Right kidney (tissue), 1 donor: ENCODE results near the gene DAB1.

Experiments
- DNase-seq: peaks from one replicate; pipeline ENCODE4 v3.0.0-alpha.2; 2016

DAB1 gene

DNA sequence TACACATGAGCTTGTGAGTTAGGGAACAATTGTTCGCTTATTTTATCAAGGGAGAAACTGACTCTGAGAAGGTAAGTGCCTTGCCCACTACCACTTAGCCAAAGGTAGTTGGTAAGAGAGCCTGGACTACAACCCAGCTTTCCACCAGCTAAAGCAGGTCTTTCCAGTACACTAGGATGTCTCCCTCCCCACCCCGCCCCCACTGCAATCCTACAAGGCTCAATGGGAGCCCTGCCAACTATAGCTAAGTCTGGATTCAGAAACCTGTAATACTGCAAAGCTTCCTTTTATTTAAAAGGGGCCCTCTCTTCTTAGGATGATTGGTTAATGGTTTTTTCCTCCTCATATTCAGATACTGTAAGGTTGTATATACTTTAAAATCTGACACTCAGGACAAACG, 356.0 kb downstream of the DAB1 start:
- DNase-seq, result no peak

DNA sequence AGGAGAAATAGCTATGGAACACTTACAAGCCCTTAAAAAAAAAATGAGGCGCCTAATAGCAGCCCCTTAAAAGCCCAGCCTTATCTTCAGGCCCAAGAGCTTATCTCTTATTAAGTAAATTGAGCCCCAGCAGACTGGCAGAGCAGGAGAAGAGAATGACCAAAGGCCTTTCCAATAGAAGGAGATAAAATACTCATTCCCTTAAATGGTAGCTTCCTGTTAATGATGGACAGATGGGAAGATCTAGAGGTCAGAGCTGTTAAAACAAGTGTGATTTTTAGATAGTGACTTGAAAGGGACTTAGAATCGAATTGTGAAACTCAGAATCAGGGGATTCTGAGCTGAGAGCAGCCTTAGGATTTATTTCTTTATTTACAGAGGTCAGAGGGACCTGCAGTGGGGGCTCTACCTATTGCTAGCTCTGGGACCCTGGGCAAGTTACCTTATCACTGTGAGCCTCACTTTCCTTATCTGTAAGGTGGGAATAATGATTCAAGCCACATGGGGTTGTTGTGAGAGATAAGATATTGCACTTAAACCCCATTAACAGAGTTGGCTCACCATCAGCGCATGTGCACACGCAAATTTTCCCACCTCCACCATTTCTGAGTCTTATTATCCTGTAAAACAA, 356.8 kb downstream of the DAB1 start:
- no peak for DNase-seq

DNA sequence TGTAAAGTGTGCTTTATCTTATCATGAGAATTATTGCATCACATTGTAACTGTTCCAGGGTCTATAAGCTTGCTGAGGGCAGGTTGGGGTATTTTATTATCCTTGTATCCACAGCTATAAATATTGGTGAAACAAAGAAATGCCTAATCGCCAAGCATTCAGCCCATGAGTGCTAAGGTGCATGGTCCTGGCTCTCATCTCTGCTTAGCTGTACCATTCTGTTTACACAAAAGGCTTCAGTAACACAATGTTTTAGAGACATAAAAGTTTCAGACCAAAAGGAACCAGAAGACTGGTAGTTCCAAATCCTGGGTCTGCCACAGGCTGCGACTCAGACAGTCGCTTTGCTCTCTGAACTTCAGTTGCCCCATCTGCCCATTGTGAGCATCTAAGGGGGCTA, 358.4 kb downstream of the DAB1 start:
- no peak for DNase-seq

DNA sequence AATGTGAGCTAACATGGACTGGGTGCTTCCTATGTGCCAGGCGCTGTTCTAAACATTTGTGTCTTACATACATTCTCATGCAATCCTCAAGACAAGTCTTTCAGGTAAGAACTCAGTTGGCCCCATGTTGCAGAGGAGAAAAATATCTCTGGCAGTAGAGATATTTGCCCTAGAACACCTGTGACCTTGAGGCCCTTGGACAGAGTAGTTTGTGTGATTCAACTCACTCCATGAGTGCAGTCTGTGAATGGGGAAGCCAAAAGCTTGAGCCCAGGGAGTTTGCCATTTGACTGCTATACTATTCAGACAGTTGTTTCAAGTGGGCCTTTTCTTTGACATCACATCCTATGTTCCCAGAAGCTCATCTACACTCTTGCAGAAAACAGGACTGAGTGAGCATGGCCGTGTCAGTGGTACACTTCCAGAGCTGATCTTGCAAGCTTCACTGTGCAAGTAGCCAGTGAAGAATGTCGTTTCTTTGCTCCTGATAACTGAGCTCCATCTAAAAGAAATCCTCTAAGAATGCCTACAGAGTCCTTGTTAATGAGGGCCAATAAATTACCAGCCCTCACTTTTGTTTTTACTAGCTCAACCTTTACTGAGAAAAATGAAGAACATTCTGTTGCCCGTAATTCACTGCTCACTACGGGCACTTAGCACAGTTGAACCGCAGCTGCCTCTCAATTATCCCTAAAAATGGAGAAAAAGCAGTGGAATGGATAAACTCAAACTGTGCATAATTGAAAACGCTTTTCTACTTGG, 359.3 kb downstream of the DAB1 start:
- no peak for DNase-seq

DNA sequence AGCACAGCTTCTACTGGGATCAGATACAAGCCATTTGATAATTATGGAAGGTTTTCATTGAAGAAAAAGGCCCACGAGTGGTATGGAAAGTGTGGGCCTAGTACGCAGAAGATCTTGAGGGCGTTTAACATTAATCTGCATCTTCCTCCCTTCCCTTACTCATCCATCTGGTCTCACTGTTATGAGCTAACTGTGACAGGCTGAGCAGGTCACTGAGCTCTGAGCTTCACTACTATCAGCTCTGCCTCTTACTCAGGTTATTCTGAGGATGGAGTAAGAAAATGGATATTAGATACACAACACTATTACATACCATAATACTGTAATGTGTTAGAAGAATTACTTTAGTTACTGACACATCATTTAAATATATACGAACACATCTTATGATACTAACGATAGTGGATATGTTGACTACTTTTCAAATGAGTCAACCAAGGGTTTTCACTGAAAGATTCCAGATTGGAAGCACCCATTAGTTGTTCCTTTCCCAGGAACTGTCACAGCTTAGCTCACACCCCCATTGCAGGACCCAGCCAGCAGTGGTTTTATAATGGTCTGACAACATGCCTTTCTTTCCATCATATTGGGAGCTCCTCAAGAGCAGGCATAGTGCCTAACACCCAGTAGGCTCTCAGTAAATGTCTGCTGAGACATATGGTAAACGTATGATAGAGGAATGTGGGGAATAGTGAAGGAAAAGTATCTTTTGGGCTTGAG, 360.3 kb downstream of the DAB1 start:
- DNase-seq, result no peak

DNA sequence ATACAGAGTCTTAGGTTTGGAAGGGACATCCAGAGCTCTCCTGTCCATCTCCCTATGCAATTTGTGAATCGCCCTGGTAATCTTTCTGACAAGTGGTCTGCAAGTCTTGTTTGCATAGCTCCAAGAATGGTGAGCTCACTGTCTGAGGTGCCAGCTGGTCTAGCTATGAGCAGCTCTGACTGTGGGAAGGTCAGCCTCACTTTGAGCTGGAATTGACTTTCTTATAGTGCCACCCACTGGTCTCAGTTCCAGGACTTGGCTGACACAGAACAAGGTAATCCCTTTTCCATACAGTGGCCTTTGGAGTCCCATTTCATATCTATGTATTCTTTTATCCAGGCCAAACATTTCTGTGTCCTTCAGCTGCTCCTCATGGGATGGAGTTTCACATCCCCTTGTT, 362.5 kb downstream of the DAB1 start:
- DNase-seq, result no peak

DNA sequence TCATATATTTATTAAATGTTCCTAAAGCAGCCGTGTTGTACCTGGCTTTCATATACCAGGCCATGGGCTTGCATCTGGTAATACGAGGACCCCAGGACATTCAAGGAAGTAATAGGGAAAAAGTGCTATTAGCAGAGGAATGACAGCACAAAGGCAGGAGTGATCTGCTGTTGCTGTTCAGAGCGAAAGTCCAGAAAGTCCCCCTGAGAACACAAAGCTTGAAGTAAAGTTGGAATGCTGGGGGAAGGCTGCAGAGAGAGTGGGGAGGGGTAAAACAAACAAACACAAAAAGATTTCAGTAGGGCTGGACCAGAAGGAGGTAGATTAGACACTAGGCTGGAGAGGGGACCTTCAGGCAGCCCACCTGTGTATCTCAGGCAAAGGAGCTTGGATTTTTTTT, 363.4 kb downstream of the DAB1 start:
- DNase-seq, result no peak

DNA sequence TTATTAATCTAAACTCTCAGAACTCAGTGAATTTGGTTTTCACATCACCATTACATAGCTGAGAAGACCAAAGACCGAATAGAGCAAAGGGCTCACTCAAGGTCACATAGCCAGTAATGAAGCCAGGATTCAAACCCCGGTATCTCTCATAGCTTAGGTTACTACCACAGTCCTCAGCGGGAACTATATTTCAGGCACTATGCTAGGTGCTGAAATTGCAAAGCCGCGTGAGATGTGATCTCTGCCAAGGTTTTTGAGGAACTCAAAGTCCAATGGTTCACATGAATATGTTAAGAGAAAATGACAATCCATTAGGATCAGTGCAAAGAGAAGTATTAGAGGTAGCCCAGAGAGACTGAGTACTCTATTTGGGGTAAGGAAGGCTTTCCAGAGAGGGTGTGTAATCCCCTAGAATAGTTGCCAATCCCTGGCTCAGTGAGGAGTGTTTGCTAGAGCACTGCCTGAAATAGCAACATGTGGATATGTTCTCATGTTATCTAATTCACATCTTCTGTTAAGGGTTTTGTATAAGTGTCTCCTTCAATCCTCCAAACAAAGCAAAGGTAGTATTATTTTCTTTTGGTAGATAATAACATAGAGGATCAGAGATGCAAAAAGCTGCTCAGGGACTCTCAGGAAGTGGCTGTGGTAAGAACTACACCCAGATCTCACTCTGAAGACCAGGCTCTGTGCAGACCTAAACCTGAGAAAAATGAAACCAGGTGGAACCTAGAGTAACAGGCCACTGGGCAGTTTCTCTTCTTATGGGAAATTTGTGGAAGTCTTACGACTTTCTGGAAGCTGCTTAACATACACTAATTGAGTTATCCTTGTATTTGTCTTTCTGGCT, 365.0 kb downstream of the DAB1 start:
- no peak for DNase-seq

DNA sequence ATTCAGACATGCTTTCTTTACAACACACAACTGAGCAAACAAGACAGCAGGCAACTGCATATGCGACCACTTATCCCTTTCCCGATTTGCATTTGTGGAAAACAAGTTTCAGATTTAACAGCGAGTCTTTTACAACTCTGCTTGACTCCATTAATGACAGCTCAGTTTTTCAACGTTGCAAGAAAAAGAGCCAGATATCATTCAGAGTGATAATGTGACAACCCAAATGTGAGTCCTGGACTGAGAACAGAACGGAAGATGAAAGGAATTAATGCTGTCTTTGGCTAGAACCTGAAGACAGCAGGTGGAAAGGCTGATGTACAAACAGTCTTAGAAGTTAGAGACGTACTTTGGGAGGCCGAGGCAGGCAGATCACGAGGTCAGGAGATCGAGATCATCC, 375.0 kb downstream of the DAB1 start:
- no peak for DNase-seq

DNA sequence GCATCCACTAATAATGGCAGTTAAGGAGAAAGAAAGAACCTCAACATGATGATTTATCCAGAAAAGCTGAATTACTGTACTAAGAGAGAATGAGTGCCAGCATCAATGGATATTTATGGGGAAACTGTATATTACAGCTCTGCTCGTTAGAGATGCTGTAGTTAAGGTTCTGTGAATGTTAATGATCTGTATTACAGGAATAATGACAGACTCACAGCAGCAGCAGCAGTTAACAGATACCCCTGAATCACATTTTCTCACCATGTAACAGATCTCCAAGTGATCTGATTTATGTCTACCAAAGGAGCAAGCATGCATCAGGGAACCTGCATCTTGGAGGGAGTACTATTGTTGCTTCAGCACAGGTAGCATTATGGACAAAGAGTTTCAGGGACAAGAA, 377.4 kb downstream of the DAB1 start:
- DNase-seq, result no peak

DNA sequence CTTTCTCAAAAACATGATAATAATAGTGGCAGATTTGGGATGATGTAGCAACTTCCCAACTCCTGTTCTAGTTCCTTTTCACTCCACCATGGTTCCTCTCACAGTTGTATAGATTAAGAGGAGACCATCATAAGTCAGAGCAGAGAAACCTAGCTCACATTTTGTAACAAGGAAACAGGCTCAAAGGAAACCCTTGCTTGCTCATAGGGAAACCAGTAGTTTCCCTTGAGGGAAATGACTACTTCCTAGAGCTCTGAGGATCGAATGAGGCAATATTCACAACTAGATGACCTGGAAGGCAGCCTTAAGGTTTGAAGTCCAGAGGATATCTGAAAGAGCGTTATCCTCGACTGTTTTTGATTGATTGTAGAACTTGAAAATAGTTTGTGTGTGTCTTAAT, 382.0 kb downstream of the DAB1 start:
- DNase-seq, result no peak

DNA sequence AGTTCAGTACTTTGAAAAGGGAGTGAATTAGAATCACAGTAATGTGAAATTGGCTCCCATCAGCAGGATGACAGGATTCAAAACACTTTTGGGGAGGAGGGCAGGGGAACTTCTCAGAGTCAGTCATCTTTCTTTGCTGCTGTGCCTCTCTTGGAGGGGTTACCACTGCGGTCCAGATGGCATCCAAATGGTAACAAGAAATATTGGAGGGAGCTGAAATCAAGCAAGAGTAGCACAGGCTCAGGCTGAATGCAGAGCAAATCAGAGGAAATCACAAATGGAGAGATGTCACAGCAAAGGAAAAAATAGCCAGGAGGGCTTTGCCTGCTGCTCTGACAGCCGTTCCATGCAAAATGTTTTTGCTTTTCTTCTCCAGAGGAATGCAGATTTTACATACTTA, 383.0 kb downstream of the DAB1 start:
- DNase-seq, result no peak

DNA sequence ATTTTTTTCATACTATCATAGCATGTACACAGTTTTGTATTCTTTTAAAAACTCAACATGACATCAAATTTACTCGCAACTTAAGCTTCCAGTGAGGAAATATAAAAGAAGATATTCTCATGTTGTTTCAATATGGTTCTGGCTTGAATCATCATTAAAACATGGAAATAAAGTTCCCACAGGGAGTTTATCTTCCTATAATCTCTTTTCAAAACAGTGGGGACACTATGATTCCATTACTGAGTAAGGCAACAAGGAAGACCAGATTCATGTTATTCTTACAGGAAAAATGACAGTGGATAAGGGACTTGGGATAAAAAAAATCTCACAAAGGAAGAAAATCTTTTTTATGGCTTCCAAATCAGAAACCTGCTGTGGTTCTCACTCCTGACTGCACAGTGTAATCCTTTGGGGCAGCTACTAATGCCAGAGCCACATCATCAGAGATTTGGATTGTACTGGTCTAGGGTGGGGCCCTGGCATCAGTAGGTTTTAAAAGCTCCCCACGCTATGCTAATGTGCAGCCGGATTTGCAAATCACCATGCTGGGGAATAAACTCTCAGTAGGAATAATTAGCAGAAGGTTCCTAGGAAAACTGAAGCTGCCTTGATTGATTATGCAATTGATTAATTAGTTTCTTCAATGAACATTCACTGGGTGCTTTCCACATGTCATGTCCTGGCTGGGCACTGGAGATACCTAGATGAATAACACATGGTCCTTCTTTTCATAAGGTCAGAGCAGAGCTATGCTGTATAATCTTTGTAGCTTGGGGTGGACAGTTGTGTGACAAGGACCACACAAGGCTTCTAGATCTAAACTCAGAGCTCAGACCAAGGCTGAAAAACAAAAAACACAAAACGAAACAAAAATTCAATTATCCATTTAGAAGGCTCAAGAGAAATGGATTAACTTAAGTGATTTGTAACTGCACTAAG, 386.9 kb downstream of the DAB1 start:
- DNase-seq, result no peak

DNA sequence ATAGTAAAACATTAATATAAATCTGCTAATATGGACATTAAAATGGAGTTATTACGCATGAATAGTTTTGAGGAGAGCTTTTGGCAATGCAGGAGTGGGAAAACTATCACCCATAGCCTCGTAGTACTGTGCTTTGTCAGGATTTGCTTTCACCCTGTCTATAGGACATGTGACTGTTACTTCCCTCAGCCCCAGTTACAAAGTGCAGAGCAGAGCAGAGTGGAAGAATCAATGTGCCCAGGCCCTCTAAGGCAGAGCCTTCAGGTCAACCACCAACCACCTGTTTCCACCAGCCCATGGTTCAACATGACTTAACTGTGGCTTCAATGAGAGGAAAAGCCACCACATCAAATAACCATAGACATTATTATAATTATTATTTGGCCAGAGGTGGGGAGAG, 389.1 kb downstream of the DAB1 start:
- DNase-seq, result no peak

DNA sequence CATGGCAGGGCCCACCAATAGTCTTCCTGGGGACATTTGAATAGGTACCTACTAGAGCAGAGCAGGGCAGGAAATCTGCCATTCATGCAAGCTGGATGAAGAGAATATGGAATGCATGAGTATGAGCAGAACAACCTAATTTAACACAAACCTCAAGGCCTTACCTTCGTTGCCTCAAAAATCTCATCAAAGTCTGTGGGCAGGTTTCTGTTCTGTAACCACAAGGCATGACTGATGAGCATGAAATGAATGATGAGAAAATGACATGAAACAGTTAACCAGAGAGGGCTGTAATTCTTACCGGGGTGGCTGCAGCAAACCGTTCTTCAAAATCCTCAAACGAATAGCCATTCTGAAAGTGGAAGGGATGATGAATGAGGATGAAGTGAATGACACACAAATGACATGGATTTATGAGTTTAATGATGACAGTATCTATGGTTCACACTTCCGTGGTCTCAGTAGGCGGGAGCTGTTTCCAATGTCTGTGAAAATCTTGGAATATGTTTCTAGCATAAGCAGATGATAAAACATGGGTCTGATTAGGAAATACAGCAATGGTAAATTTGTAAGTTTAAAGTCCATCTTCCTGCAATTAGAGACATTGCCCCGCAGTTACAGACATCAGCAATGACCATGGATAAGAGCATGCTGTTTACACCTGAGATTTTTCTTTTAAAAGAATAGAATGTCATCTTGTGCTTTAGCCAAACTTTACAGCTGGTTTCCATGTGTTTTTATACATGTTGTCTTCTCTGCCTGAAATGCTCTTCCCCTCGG, 390.4 kb downstream of the DAB1 start:
- no peak for DNase-seq

DNA sequence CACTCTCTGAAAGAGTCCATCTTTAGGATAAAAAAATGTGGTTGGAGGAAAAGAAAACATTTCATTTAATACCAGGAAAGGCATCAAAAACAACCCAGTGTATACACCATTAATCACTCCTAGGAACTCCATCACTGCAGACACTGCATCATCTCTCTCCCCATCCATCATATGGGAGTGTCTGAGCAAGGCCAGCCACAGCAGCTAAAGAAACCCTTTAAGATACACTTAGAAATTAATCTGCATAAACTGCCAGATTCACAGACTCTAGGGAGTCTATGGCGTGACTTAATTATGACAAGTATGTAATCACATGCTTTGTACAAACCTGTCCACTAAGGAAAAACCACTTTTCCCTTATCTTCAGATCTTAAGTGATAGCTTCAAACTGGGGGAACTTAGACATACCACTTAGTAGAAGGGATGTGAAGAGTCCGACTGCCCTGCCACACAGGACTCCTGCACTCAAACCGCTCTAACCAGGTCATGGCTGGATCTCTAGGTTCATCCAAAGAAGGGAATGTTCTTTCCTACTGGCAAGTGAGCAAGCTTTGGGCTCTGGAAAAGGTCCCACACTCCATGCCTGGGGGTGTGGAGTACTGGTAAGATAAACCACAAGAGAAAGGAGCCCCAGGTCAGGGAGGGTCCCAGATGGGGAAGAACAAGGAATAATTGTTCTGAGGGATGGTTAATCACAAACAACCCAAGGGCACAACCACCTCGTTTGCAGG, 397.1 kb downstream of the DAB1 start:
- DNase-seq, result no peak

DNA sequence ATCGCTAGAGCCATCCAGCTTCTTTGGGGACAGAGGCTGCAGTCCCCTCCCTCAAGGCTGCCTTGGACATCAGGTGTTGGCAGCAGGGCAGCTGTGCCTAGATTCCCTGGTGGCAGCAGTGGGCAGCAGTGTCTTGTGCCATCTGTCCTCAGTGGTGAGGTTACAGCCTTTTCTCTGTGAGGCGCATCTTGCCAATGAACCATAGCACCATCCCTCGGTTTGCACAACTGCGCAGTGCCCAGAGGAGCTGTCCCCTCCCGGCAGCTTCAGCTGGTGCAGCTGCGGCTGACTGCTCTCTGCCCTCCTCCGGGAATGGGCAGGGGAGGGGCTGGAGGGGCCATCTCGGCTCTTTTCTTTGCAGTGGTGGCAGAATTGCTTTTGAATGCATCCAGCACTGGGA, 399.0 kb downstream of the DAB1 start:
- peak; percentile 49 for DNase-seq

DNA sequence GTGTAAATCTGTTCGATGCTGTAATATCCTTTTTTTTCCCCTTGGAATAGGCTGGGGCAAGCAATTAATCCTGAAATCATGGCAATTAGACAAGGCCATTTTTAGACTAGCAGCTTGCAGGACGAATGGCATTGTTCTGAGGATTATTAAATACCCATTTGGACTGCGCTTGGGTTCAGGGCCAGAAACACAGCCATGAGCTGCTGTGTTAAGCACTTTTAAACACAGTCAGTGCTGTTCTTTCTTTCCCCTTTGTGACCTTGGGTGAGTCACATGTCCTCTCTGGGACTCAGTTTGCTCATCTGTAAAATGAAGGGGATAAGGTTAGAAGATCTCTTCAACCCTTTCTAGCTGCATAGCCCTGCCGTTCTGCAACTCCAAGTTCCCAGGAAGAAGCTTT, 399.4 kb downstream of the DAB1 start:
- DNase-seq, result no peak

DNA sequence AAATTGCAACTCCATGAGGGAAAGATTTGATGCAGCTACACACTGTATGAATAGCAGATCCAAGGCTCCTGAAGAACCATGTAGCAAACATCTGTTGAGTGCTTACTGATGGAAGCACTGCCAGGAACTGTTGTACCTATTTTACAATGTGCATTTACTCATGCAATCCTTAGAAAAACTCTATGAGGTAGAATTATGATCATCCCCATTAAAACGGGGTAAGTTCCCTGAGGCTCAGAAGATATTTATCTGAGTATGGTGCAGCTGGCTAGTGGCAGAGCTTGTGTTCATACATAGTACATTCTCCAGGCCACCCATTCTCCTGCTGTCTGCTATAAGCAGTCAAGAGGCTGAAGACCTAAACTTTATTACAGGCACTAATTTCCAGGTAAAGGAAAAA, 403.6 kb downstream of the DAB1 start:
- no peak for DNase-seq

DNA sequence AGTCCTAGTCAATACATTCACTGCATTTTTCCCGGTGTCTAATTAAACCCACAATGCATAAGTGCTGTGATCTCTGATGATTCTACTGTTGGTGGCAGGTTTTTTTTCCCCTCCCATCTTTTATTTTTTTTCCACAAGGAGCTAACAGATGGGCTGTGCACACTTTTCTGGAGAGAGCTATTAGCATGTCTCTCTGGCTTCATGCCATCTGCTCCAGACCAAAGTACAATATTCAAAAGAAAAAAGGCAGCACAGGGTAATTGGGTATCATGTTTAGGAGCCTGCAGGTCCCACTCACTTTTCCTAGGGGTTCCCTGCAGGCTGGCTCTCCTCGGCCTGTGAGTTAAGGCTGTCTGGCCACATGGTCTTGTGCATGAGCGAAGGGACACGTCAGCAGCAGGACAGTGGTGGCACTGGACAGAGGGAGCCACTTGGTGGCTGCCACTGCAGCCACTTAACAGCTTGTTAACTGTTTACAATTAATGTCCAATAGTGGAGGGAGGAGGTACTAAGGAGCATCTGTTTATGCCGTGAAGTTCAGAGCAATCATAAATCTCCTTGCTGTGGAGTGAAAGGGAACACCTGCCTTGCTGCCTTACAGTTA, 404.5 kb downstream of the DAB1 start:
- peak; percentile 19 for DNase-seq
